PFSK-1 (cell line): ENCODE results near the gene YAF2.

Source experiments
- TAF1 ChIP-seq: IDR thresholded peaks from 2 replicates; pipeline ENCODE4 v1.6.1; 2012; ENCODE audit warnings: low read length, control low read depth, borderline replicate concordance; ENCODE audit not compliant: insufficient read depth
- TF ChIP-seq, protein P1 (sequence below), 2 experiments: IDR thresholded peaks; 2 replicates each; pipeline versions ENCODE4 v1.6.1 to v1.8.0; 2011 to 2012; ENCODE audit warnings: low read depth in 2 of 2, low read length in 2 of 2, control low read depth in 1 of 2, inconsistent platforms in 1 of 2, mild to moderate bottlenecking in 1 of 2, moderate library complexity in 1 of 2; ENCODE audit not compliant: insufficient read depth in 1 of 2

DNA sequence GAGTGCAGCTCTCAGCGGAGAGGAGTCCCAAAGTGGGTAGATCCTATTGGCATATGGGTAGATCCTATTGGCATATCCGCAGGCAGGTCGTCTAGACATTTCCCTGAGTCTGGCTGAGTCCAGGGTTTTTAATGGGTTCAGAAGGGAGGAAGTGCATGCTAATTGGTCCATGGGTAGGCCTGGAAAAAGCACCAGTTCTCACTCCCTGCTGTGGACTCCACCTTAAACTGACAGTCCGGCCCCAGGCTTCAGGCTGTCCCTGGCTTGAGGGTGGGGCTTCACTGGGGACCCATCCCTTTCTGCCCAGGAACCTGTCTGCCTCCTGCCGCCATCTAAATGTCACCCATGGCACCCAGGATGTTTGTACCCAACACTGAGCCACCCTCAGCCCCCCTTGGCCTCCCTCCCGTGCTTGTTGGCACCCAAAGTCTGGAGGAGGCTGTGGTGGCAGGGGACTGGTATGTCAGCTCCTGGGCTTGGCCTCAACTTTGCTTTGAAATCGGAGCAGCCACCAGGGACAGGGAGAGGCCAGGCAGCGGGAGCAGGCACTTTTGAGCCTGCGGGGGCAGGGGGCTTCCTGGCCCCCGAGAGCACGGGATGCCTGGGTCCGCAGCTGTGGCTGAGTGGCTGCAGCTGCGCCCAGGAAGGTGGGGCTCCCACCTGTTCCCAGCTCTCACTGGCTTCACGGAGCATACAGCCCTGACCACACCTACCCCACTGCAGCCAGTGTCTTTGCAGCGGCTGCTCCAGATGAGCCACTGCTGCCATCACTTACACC is 29.6 kb upstream of the YAF2 start:
- TF ChIP-seq, protein P1, sequence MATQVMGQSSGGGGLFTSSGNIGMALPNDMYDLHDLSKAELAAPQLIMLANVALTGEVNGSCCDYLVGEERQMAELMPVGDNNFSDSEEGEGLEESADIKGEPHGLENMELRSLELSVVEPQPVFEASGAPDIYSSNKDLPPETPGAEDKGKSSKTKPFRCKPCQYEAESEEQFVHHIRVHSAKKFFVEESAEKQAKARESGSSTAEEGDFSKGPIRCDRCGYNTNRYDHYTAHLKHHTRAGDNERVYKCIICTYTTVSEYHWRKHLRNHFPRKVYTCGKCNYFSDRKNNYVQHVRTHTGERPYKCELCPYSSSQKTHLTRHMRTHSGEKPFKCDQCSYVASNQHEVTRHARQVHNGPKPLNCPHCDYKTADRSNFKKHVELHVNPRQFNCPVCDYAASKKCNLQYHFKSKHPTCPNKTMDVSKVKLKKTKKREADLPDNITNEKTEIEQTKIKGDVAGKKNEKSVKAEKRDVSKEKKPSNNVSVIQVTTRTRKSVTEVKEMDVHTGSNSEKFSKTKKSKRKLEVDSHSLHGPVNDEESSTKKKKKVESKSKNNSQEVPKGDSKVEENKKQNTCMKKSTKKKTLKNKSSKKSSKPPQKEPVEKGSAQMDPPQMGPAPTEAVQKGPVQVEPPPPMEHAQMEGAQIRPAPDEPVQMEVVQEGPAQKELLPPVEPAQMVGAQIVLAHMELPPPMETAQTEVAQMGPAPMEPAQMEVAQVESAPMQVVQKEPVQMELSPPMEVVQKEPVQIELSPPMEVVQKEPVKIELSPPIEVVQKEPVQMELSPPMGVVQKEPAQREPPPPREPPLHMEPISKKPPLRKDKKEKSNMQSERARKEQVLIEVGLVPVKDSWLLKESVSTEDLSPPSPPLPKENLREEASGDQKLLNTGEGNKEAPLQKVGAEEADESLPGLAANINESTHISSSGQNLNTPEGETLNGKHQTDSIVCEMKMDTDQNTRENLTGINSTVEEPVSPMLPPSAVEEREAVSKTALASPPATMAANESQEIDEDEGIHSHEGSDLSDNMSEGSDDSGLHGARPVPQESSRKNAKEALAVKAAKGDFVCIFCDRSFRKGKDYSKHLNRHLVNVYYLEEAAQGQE (IDR thresholded peaks at IDR 0.05; ENCODE audit: insufficient read depth in 1 of 2, low read depth in 2 of 2, low read length in 2 of 2): no peak
- no peak for TF ChIP-seq TAF1
